Mesothelial cell of epicardium (in vitro differentiated cells): ENCODE results near the gene CCNJL. TPM values are rescaled to one million over a fixed set of nuclear protein-coding genes. Genes with fewer than 3 reads are reported as not detected.

Experiments used
- total RNA-seq: library from RNA; stranded (reverse); gene quantifications from 3 replicates; pipeline ENCODE4 v1.2.1, GENCODE V29; 2021

The CCNJL gene
- total RNA-seq, 1 donor from 2014 or later = 8.9 TPM

Other genes with a start within 250 kb of the CCNJL start
- 29.5 to 32.5 TPM (median 30.9 TPM) in 3 replicates for gene PWWP2A, start 193.1 kb downstream of the CCNJL start, total RNA-seq
- gene FABP6, start 83.1 kb downstream of the CCNJL start, total RNA-seq = not detected in 3 replicates
- 1.3 to 1.8 TPM (median 1.4 TPM) in 3 replicates for gene C1QTNF2, start 58.1 kb upstream of the CCNJL start, total RNA-seq
- 5.8 to 6.6 TPM (median 6.0 TPM) in 3 replicates for gene FAM200C, start 87.5 kb upstream of the CCNJL start, total RNA-seq
- gene SLU7, start 106.5 kb upstream of the CCNJL start, total RNA-seq = 35.8 to 39.0 TPM (median 36.9 TPM) in 3 replicates
- gene PTTG1, start 109.3 kb upstream of the CCNJL start, total RNA-seq = 42.6 to 43.3 TPM (median 42.7 TPM) in 3 replicates